ENCODE data around the gene MATCAP1. TPM values are rescaled to one million over a fixed set of nuclear protein-coding genes. Genes with fewer than 3 reads are reported as not detected.

MATCAP1 gene
- total and polyA plus RNA-seq, 2 of the 13 experiments (the other 11 are each of a cell fraction or from before 2014, with no cell fraction given), result 11.2 to 24.5 TPM

GRCh38 chr16:67183627-67184452 lies at the start of gene MATCAP1 (continued):
- TF ChIP-seq STAT6 (CRISPR knock-in tag; IDR thresholded peaks at IDR 0.05; ENCODE audit: borderline replicate concordance) (peak; percentile 87; the same call in 1 of the 2 replicates), RXRB (CRISPR knock-in tag; IDR thresholded peaks at IDR 0.05; ENCODE audit: borderline replicate concordance) (peak; percentile 51; the same call in 1 of the 2 replicates), ZNF343 (CRISPR knock-in tag; IDR thresholded peaks at IDR 0.05) (peak; percentile 93), WIZ (CRISPR knock-in tag; IDR thresholded peaks at IDR 0.05) (peak; percentile 96; the same call in 1 of the 2 replicates), HDAC6 (IDR thresholded peaks at IDR 0.05; ENCODE audit: low read depth, low read length) (no peak), RAD21 (CRISPR knock-in tag; IDR thresholded peaks at IDR 0.05) (no peak), ZNF501 (CRISPR knock-in tag; IDR thresholded peaks at IDR 0.05) (peak; percentile 88), ZNF337 (CRISPR knock-in tag; IDR thresholded peaks at IDR 0.05; ENCODE audit: borderline replicate concordance, low read depth) (no peak), ZNF292 (CRISPR knock-in tag; IDR thresholded peaks at IDR 0.05; ENCODE audit: borderline replicate concordance, low read depth) (peak; percentile 21; the same call in 1 of the 2 replicates), ZBTB21 (CRISPR knock-in tag; IDR thresholded peaks at IDR 0.05) (peak; percentile 90), ZSCAN21 (CRISPR knock-in tag; IDR thresholded peaks at IDR 0.05; ENCODE audit: borderline replicate concordance) (peak; percentile 38; the same call in 1 of the 2 replicates), RBM22 (optimal IDR thresholded peaks at IDR 0.05; ENCODE audit: low read length) (no peak), RORA (CRISPR knock-in tag; IDR thresholded peaks at IDR 0.05) (no peak), ZNF639 (CRISPR knock-in tag; conservative IDR thresholded peaks at IDR 0.05) (peak; percentile 97), KLF12 (CRISPR knock-in tag; IDR thresholded peaks at IDR 0.05; ENCODE audit: borderline replicate concordance) (peak; percentile 87; the same call in 1 of the 2 replicates), ZNF703 (CRISPR knock-in tag; IDR thresholded peaks at IDR 0.05; ENCODE audit: borderline replicate concordance) (no peak; the same call in 1 of the 2 replicates), PCBP1 (IDR thresholded peaks at IDR 0.05; ENCODE audit: borderline replicate concordance, low read depth, low read length) (peak; percentile 66; the same call in 1 of the 2 replicates), KAT7 (CRISPR knock-in tag; IDR thresholded peaks at IDR 0.05; ENCODE audit: borderline replicate concordance) (peak; percentile 96; the same call in 1 of the 2 replicates), SATB2 (CRISPR knock-in tag; IDR thresholded peaks at IDR 0.05) (no peak), ZNF879 (CRISPR knock-in tag; IDR thresholded peaks at IDR 0.05) (no peak)

All from HepG2 (cell line).